Effector memory CD4-positive, alpha-beta T cell (primary cell): ENCODE results near the gene CNN1.
A peak's percentile ranks its signal among the peaks of the same experiment; 100 is the strongest.

Source experiments
- DNase-seq, 3 donors: peaks; one replicate each; pipeline ENCODE4 v3.0.0-alpha.2; 2020
- H3K27ac ChIP-seq: 2 replicates; pipeline ENCODE4 v1.7.0; 2013; ENCODE audit warnings: mild to moderate bottlenecking, low read length, moderate library complexity; ENCODE audit not compliant: insufficient read depth, poor library complexity, severe bottlenecking
- H3K27me3 ChIP-seq: replicated peaks from 2 replicates; pipeline ENCODE4 v1.7.0; 2013; ENCODE audit warnings: mild to moderate bottlenecking, low read length; ENCODE audit not compliant: insufficient read depth, control insufficient read depth, poor library complexity, severe bottlenecking
- H3K36me3 ChIP-seq: 2 replicates; pipeline ENCODE4 v1.7.0; 2013; ENCODE audit warnings: mild to moderate bottlenecking, low read length, moderate library complexity; ENCODE audit not compliant: control insufficient read depth, insufficient read depth
- H3K4me1 ChIP-seq: 2 replicates; pipeline ENCODE4 v1.7.0; 2013; ENCODE audit warnings: low read length, mild to moderate bottlenecking; ENCODE audit not compliant: control insufficient read depth, insufficient read depth, poor library complexity, severe bottlenecking
- H3K4me3 ChIP-seq: 2 replicates; pipeline ENCODE4 v1.7.0; 2013; ENCODE audit warnings: low read length, low read depth, mild to moderate bottlenecking; ENCODE audit not compliant: insufficient read depth, poor library complexity, severe bottlenecking
- H3K9me3 ChIP-seq: 2 replicates; pipeline ENCODE4 v1.7.0; 2013; ENCODE audit warnings: mild to moderate bottlenecking, low read length, moderate library complexity; ENCODE audit not compliant: control insufficient read depth

CNN1 gene

GRCh38 chr19:11578258-11579142 lies 39.8 kb downstream of the CNN1 start:
- Histone ChIP-seq H3K9me3 (no peaks in the 10 kb centered on the region), H3K36me3 (no peaks in the 10 kb centered on the region), H3K27me3 (no peaks in the 10 kb centered on the region), H3K27ac (peak overlapping the region; percentile 11), H3K4me3 (peak overlapping the region; percentile 68), H3K4me1 (peaks cover 20% of the 10 kb centered on the region)
- peak in 1 of 3 donors; percentile 18 for DNase-seq

GRCh38 chr19:11580116-11580515 lies 41.5 kb downstream of the CNN1 start:
- no peaks in the 10 kb centered on the region for H3K9me3 ChIP-seq
- no peaks in the 10 kb centered on the region for H3K36me3 ChIP-seq
- H3K27me3 ChIP-seq = no peaks in the 10 kb centered on the region
- no peak overlapping the region for H3K27ac ChIP-seq
- H3K4me1 ChIP-seq = peaks cover 20% of the 10 kb centered on the region
- DNase-seq = no peak
- H3K4me3 ChIP-seq = no peak overlapping the region

- Histone ChIP-seq H3K4me1 (peaks cover 20% of the 10 kb centered on the region), H3K27ac (peak overlapping the region; percentile 7), H3K4me3 (no peak overlapping the region), H3K36me3 (no peaks in the 10 kb centered on the region), H3K27me3 (no peaks in the 10 kb centered on the region), H3K9me3 (no peaks in the 10 kb centered on the region)
- no peak for DNase-seq
Measured at GRCh38 chr19:11581740-11582139, 43.1 kb downstream of the CNN1 start.

GRCh38 chr19:11586331-11586730 lies 47.7 kb downstream of the CNN1 start:
- H3K27ac ChIP-seq = no peak overlapping the region
- no peak for DNase-seq
- H3K9me3 ChIP-seq = no peaks in the 10 kb centered on the region
- peaks cover 3% of the 10 kb centered on the region for H3K4me1 ChIP-seq
- H3K36me3 ChIP-seq = no peaks in the 10 kb centered on the region
- no peak overlapping the region for H3K4me3 ChIP-seq
- H3K27me3 ChIP-seq = no peaks in the 10 kb centered on the region

GRCh38 chr19:11587302-11587974 lies 48.8 kb downstream of the CNN1 start:
- H3K27me3 ChIP-seq = no peaks in the 10 kb centered on the region
- H3K36me3 ChIP-seq = no peaks in the 10 kb centered on the region
- DNase-seq = peak; percentile 51 to 65 (median 55)
- no peaks in the 10 kb centered on the region for H3K4me1 ChIP-seq
- no peaks in the 10 kb centered on the region for H3K9me3 ChIP-seq
- H3K4me3 ChIP-seq = no peak overlapping the region
- no peak overlapping the region for H3K27ac ChIP-seq

- DNase-seq = no peak
- no peaks in the 10 kb centered on the region for H3K36me3 ChIP-seq
- H3K9me3 ChIP-seq = no peaks in the 10 kb centered on the region
- no peak overlapping the region for H3K27ac ChIP-seq
- no peak overlapping the region for H3K4me3 ChIP-seq
- H3K27me3 ChIP-seq = no peaks in the 10 kb centered on the region
- H3K4me1 ChIP-seq = no peaks in the 10 kb centered on the region
Measured at GRCh38 chr19:11587975-11588631, 49.5 kb downstream of the CNN1 start.

- Histone ChIP-seq H3K4me3 (no peak overlapping the region), H3K36me3 (no peaks in the 10 kb centered on the region), H3K4me1 (peaks cover 6% of the 10 kb centered on the region), H3K9me3 (no peaks in the 10 kb centered on the region), H3K27ac (no peak overlapping the region), H3K27me3 (no peaks in the 10 kb centered on the region)
- no peak for DNase-seq
Measured at GRCh38 chr19:11594084-11594483, 55.4 kb downstream of the CNN1 start.

GRCh38 chr19:11596156-11596555 lies 57.5 kb downstream of the CNN1 start:
- Histone ChIP-seq H3K27me3 (no peaks in the 10 kb centered on the region), H3K27ac (no peak overlapping the region), H3K4me1 (peaks cover 6% of the 10 kb centered on the region), H3K9me3 (no peaks in the 10 kb centered on the region), H3K4me3 (no peak overlapping the region), H3K36me3 (no peaks in the 10 kb centered on the region)
- no peak for DNase-seq

GRCh38 chr19:11597202-11598102 lies 58.8 kb downstream of the CNN1 start, which contains the start of gene ZNF627:
Gene ZNF627 (plus strand): TSS chr19:11597483. CDS start chr19:11597628, 145 bp downstream.
- Histone ChIP-seq H3K4me3 (peak within 1 kb of the TSS; percentile 94), H3K27ac (peak within 1 kb of the TSS; percentile 78)
- peak; percentile 94 to 98 (median 95) for DNase-seq

More at GRCh38 chr19:11597202-11598102, 58.8 kb downstream of the CNN1 start, which contains the start of gene ZNF627:
- Histone ChIP-seq H3K27me3 (no peaks in the 10 kb centered on the region), H3K4me1 (peaks cover 6% of the 10 kb centered on the region), H3K36me3 (no peaks in the 10 kb centered on the region), H3K9me3 (no peaks in the 10 kb centered on the region)
